Inferior parietal cortex (tissue), 1 donor: ENCODE data around the gene TNNI2.

Experiments
- DNase-seq: peaks from one replicate; pipeline ENCODE4 v3.0.0-alpha.2; 2016; ENCODE audit errors: extremely low spot score

TNNI2 gene

DNA sequence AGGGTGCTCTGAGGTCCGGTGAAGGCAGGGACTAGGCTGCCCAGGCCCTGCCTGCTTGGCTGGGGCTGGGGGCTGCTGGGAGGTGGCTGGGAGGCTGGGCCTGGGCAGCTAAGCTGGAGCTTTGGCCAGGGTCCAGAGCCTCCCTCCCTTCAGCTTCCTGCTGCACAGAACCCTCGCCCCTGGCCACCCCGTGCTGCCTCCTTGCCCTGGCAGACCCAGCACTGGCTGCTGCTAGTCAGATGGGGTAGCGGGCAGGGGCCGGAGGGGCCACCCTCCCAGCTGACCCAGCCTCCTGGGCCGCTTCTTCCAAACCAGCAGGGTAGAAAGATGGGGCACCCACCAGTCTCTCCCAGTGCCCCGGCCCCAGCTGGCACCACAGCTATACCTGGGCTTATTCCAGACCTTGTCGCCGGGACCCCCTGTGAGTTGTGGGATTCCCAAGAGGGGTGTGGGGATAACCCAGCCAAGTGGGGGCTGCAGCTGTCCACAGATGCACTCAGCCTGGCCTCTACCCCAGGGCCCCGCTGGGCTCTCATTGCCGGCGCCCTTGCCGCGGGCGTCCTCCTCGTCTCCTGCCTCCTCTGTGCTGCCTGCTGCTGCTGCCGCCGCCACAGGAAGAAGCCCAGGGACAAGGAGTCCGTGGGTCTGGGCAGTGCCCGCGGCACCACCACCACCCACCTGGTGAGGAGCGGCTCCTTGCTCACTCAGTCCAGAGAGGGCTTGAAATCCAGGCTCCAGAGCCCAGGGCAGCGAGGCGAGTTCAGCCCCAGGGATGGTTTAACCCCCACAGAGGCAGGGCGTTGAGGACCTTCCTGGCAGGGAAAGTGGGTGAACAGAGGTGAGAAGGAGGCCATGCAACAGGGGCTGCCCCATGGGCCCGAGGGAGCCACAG is 3.8 kb upstream of the TNNI2 start, which contains the start of gene SYT8:
TSS of gene SYT8 (plus strand) at position 212 of the 892 bp plus-strand sequence. CDS start at position 328, 116 bp downstream.
- no peak for DNase-seq

DNA sequence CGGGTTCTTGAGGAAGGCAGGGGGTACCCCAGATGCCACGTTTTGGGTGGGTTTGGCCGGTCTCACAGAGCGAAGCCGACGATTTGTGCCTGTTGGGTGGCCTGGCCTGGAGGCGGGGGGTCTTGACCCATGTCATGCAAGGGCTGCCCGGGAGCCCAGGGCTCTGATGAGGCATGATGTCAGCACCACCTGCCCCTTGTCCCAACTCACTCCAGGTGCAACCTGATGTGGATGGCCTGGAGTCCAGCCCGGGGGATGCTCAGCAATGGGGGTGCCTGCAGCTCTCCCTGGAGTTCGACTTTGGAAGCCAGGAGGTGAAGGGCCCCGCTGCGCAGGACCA is 3.1 kb upstream of the TNNI2 start:
- DNase-seq, result no peak

DNA sequence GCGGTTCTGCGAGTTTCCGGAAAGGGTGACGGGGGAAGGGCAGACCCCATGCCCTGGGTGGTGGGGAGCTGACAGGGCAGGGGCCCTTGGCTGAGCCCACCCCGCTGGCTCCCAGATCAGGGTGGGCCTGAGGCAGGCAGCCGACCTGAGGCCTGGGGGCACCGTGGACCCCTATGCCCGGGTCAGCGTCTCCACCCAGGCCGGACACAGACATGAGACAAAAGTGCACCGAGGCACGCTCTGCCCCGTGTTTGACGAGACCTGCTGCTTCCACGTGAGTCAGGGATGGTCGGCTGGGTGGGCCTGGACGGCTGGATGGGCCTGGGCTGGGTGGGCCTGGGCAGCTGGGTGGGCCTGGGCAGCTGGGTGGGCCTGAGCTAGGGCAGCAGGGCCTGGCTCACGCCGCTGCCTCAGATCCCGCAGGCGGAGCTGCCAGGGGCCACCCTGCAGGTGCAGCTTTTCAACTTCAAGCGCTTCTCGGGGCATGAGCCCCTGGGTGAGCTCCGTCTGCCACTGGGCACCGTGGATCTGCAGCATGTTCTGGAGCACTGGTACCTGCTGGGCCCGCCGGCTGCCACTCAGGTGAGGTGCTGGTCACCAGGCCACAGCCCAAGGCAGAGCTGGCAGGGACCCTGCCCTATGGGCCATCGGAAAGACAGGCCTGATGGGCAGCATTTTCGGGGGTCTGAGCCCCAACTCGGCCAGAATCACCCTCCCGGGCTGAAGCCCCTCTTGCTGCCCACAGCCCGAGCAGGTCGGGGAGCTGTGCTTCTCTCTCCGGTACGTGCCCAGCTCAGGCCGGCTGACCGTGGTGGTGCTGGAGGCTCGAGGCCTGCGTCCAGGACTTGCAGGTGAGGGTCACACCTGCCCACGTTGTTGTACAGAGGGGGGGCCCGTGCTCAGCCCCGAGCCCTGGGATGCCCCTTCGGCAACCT is 2.5 kb upstream of the TNNI2 start:
- no peak for DNase-seq

DNA sequence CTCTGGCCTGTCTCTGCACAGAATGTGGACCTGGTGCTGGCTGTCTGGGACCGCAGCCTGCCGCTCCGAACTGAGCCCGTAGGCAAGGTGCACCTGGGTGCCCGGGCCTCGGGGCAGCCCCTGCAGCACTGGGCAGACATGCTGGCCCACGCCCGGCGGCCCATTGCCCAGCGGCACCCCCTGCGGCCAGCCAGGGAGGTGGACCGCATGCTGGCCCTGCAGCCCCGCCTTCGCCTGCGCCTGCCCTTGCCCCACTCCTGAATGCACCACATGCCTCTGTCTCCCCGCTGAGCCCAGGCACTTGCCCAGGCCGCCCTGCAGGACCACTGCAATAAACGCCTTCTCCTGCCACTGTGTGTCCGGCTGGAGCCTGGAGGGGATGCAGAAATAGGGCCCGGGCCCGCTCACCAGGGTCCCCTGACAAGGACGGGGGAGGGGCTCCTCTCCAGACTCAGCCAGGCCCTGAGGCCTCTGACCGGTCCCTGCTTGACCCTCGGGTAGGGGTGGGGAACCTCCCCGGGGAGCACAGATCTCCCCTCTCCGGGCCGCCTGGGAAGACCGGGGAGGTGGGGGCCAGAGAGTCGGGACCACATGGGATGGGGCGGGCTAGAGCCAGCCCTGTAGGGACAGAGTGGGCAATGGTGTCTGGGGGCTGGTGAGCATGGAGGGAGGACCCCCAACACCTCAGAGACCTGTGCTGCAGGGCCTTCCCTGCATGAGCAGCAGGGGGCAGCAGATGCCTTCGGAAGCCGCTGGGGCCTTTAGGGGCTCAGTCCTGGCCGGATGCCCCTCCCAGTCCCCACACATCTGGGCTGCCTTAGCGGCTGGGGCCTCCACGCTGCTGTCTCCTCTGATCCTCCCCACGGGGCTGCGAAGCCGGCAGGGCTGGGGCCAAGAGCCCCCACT is 1.4 kb upstream of the TNNI2 start:
- DNase-seq, result peak; percentile 42

DNA sequence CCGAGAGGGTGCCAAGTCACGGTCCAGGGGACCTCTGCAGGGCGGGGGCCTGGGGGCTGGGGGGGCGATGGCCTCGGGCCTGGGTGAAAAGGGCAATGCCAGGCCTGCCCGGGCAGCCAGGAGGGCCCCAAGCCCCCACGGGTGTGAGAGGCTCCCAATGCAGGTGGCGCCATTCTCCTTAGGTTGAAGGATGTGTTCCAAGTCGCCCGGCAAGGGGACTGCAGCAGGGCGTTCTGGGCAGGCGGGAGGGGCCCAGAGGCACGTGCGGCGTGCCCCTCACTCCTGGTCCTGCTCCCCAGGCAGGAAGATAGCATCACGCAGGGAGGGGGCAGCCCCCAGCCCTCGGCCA is 730 bp upstream of the TNNI2 start:
- DNase-seq, result no peak

- DNase-seq, result no peak
Measured at GRCh38 chr11:1839204-1839923, 583 bp downstream of the TNNI2 start.

DNA sequence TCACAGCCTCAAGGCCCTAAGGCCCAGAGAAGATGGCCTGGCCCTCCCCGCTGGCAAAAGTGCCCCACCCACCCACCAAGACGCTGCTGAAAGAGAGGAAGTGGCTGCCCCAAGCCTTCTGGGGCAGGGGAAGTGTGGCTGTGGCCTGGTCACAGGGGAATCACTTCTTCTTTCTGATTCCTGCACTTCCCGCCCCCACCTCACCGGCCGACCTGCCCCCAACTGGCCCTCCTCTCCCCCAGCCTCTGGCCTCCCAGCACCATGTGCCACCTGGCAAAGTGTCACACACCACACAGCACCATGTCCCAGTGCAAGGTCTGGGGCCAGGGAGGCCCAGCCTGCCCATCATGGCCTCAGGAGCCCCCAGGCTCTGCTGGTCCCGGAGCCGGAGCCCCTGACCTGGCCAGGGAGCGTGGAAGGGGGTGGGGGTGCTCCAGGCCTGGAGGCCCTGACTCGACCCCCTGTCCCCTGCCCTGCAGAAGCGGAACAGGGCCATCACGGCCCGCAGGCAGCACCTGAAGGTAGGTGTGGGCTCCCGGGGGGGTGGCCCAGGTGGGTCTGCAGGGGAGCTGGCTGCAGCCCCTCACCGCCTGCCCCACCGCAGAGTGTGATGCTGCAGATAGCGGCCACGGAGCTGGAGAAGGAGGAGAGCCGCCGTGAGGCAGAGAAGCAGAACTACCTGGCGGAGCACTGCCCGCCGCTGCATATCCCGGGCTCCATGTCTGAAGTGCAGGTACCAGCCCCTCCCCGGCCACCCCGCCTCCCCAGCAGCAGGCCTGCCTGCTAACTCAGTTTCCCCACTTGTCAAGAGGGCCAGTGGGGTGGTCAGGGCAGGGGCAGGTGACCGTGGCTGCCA is 1.4 kb downstream of the TNNI2 start:
- DNase-seq, result no peak

- DNase-seq, result no peak
Measured at GRCh38 chr11:1840780-1841480, 2.1 kb downstream of the TNNI2 start.

DNA sequence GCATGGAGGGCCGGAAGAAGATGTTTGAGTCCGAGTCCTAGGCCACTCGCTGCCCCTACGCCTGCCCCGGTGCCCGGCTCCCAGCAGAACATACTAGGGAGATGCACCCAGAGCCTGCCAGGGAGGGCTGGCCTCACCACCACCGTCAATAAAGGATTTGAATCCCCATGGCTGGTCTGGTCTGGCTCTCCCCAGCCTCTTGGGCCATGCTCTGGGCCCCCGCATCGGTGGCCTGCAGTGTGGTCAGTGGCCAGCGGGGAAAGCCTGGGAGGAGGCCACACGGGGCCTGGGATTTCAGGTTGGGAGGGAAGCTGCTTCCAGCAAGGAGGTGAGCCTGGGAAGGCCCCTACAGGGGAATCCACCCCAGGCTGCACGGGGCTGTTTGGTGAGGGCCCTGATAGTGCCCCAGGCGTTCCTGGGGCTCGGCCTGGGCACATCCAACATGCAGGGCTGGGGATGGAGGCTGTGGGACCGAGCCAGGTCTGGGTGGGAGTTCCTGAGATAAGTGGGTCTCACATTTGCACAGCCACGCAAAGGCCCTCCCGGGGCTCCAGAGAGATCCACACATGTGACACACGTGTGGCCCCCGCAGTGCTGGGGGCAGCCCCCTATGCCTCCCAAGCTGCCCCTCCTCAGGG is 2.8 kb downstream of the TNNI2 start:
- DNase-seq, result no peak

- no peak for DNase-seq
Measured at GRCh38 chr11:1842149-1843097, 3.6 kb downstream of the TNNI2 start.

GRCh38 chr11:1843098-1843473 is 4.3 kb downstream of the TNNI2 start:
- DNase-seq, result no peak

- DNase-seq, result no peak
Measured at GRCh38 chr11:1843796-1844195, 5.0 kb downstream of the TNNI2 start.

- no peak for DNase-seq
Measured at GRCh38 chr11:1844221-1845094, 5.7 kb downstream of the TNNI2 start.

- DNase-seq, result no peak
Measured at GRCh38 chr11:1845095-1845429, 6.3 kb downstream of the TNNI2 start.

- no peak for DNase-seq
Measured at GRCh38 chr11:1845561-1846452, 7.0 kb downstream of the TNNI2 start.

DNA sequence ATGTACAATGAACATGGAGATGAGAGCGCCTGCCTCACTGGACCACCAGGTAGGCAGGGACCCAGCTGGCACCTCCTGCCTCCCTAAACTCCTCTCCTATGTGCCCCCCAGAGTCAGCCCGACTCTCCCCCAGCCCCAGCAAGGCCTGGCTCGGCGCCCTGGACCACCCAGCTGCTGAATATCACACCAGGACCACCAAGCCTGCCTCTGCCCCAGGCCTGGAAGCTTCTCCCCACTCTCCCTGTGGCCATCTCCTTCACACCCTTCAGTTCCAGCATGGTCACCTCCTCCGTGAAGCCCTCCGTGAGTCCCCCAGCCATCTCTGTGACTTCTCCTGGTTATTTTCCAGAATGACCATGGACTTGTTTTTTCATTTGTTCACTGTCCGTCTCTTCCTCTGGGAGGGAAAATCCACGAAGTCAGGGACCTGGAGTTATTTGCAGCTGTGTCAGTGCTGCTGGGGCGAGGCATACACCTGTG is 7.7 kb downstream of the TNNI2 start:
- no peak for DNase-seq
